GM19035 (cell line): ENCODE results near the gene TIMM44.
"Not testable (repeated sequence)": the region's sequence is repeated elsewhere in the genome, so short reads cannot be mapped to it uniquely, and the experiment has no call there.

Source experiments
- ATAC-seq: cut with Tn5 transposase; IDR thresholded peaks from one replicate; pipeline ENCODE4 v1.9.1; 2021; ENCODE audit not compliant: unreplicated experiment

The TIMM44 gene

GRCh38 chr19:7977021-7977722, 33.7 kb upstream of the TIMM44 start:
- no peak for ATAC-seq

- no peak for ATAC-seq
Measured at GRCh38 chr19:7976461-7976860, 33.0 kb upstream of the TIMM44 start.

GRCh38 chr19:7975037-7975436, 31.6 kb upstream of the TIMM44 start:
- no peak for ATAC-seq

GRCh38 chr19:7973883-7974282, 30.4 kb upstream of the TIMM44 start:
- ATAC-seq = no peak

- no peak for ATAC-seq
Measured at GRCh38 chr19:7971553-7972520, 28.4 kb upstream of the TIMM44 start.

GRCh38 chr19:7970716-7971448, 27.4 kb upstream of the TIMM44 start:
- no peak for ATAC-seq

- ATAC-seq = no peak
Measured at GRCh38 chr19:7969555-7969939, 26.1 kb upstream of the TIMM44 start.

GRCh38 chr19:7968796-7969554, 25.5 kb upstream of the TIMM44 start:
- ATAC-seq = no peak

- no peak for ATAC-seq
Measured at GRCh38 chr19:7968008-7968795, 24.7 kb upstream of the TIMM44 start.

GRCh38 chr19:7965921-7966665, 22.6 kb upstream of the TIMM44 start:
- no peak for ATAC-seq

GRCh38 chr19:7965259-7965841, 21.9 kb upstream of the TIMM44 start:
- no peak for ATAC-seq

GRCh38 chr19:7963566-7963965, 20.1 kb upstream of the TIMM44 start:
- no peak for ATAC-seq

- no peak for ATAC-seq
Measured at GRCh38 chr19:7962644-7963268, 19.3 kb upstream of the TIMM44 start.

- ATAC-seq = no peak
Measured at GRCh38 chr19:7961920-7962626, 18.6 kb upstream of the TIMM44 start.

- ATAC-seq = not testable (repeated sequence)
Measured at GRCh38 chr19:7961082-7961481, 17.6 kb upstream of the TIMM44 start.

- no peak for ATAC-seq
Measured at GRCh38 chr19:7959211-7959610, 15.7 kb upstream of the TIMM44 start.

GRCh38 chr19:7955696-7956095, 12.2 kb upstream of the TIMM44 start:
- ATAC-seq = no peak

GRCh38 chr19:7953576-7953975, 10.1 kb upstream of the TIMM44 start:
- ATAC-seq = no peak
